Ammon's horn (tissue), 1 donor: ENCODE measurements around the gene SLC37A1.
A peak's percentile ranks its signal among the peaks of the same experiment; 100 is the strongest.

Source experiments
- DNase-seq: peaks from one replicate; pipeline ENCODE4 v3.0.0-alpha.2; 2016; ENCODE audit warnings: low spot score

Gene SLC37A1

GRCh38 chr21:42578761-42579415 is 65.2 kb downstream of the SLC37A1 start:
- no peak for DNase-seq

DNA sequence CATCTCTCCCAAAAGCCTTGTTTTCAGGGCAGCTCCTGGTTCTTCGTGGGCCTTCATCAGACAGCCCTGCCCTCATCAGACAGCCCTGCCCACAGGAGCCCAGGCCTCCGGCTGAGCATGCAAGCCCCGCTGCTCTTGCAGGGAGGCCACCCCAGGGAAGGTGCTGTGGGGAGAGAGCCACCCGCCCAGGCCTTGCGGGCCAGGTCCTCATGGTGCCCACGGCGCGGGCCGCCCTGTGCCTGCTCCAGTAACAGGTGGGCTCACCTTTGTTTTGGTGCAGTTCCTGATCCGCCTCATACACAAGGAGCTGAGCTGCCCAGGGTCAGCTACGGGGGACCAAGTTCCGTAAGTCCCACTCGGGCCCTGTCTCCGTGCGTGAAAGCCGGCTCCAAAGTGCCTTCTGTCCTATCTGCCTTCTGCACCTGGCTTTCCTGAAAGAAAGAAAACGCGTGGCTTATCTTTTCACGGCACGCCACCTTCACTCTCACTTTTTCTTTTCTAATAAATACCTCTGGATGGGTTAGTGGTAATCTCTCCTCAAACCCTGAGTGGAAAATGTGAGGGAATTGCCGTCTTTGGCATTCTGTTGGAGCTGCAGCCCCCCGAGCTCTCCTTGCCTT is 65.9 kb downstream of the SLC37A1 start:
- DNase-seq = no peak

GRCh38 chr21:42580076-42580792 is 66.6 kb downstream of the SLC37A1 start:
- no peak for DNase-seq

DNA sequence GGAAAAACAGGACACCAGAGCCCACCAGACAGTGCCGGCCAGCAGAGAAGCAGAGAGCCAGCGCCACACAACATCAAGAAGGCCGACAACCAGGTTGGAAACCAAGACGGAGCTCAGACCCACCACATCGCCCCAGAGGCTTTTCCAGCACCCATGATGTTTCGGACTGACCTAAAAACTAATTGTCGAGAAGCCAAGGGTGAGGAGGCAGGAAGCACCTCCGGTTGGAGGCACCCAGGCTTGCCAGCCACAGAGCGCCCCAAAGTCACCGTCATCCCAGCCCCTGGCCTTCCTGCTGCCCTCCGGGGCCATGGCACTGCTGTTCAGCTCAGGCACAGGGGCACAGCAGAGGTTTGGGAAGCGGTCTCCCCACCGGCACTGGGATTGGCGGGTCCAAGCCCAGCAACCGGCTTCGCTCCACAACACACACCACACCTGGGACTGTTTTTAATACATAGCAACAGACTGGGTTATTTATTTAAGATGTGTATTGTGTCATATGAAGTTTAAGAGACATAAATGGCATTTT is 67.2 kb downstream of the SLC37A1 start:
- DNase-seq = no peak

DNA sequence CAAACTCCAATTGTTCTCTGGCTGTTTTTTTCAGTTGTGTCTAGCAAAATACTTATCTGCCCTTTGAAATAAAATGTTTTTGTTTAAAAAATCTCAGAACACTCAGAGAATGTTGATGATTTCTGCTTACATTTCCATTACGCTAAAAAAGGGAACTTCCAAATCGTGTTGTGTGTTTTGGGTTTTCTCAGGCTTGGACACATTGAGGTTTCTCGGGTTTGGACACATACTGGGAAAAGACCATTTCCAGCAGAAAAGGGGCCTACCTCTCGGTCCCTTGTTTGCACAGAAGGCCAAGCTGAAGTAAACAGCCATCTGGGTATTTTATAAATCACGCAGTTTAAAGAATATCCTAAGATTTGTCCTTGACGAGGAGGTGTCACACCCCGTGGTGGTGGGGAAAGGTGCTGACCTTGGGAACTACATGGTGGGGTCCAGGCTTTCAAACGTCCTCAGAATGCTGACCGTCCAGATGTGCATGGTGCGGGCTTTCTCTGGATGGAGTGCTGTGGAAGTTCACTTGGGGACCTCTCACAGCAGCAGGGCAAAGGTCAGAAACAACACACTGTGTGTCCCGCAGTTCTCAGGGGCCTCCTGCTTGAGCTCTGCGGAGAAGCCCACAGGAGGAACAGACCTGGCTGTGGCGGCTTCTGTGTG is 67.8 kb downstream of the SLC37A1 start:
- no peak for DNase-seq

DNA sequence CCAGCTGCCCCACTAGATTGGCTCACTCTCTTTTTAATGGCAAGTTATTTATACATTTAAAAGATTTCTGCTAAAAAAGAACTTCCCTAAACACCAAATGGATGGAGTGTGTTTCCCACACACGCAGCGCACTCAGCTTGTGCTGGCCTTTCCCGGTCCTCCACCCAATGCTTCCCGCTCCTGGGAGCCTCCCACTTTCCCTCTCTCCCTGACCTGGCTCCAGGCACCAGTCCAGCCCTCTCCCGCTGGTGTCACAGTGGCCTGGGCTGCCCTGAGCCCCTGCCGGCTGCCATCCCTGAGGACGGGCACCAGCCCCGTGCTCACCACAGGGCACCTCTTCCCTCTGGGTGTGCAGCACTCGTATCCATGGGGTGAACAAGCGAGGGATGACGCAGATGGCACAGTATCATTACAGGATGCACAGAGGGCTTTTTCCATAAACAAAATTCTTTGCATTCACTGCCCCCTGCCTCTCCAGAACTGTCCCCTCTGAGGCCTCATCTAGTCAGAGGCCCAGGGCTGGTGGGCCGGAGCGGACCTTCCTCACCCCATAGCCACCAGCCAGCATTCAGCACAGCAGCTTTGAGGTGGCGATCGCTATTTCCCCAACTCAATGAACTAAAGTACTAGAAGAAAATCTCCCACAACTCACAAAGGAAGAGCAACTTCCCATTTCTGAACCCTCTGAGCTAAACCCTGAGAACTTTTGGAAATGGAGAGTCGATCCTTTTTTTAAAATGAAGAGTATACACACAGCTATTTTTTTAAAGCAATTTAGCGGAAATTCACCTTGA is 68.5 kb downstream of the SLC37A1 start:
- DNase-seq = no peak

DNA sequence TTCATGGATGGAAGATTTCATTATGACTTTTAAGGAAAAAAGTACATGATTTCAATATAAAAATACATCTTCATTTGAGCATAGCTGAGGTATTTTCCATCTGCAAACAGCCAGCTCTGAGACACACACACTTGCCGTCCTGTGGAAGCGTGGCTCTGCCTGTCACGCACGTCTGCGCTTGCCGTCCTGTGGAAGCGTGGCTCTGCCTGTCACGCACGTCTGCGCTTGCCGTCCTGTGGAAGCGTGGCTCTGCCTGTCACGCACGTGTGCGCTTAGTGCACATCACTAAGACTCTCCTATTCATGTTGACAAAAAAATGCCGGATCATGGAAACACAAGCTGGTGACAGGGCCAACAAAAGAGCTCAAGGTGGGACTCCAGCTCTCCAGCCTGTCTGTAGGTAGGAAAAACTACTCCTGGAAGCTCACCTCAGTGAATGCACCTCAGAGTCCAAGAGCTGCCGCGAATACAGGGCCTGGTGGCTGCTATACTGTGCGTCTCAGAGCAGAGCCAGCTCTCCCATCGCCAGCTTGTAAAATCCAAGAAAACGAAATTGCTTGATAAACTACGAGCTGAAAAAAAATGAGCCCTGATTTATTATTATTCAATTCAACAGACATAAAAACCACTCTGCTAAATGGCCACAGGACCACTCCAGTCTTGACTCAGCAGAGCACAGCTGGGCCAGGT is 69.3 kb downstream of the SLC37A1 start:
- no peak for DNase-seq

DNA sequence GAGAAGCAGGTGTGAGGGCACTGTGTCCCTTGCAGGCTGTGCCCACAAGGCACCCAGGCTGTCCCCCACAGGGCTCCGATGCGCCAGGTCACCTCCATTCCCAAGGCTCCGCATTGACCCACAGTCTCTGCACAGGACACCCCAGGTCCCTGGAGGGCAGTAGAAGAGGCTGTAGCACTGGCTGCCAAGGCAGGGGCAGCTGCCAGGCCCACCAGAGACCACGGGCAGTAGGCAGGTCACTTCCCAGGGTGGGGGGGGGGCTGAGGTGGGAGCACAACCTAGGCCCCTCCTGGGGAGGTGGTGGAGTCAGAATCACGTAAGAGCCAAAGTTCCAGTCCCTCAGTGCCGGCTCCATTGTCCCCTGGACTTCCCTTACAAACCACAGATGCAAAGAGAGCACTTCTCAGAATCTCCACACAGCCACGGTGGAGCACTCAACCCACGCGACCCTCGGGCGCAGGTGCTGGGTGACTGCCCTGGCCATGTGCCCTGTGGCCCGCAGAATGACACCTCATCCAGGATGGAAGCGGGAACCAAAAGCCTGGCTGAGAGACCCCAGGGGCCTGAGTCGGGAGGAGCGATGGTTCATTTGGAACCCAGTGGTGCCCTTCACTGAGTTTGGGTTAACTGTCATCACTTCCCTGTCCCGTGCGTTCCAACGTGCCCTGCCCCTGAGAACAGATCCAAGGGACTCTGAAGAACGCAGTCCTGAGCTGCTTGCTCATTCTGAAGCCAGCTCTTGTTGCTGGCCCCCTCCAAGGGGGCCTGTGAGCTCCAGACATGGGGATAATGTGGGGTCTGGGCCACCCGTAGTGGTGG is 70.0 kb downstream of the SLC37A1 start:
- DNase-seq = no peak

DNA sequence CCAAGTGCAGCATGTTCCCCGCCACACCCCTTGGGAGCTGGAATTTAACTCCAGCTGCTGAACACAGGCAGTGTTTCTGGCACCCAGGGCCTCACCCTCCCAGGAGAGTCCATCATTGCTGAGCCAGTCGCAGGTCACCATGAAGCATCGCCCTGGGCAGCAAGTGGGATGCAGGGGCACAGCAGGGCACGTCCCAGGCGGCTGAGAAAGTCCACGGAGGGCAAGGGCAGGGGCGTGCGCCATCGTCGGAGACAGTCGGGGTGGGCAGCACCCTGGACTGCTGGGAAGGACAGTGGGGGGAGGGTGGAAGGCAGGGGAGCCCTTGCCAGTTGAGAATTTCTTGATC is 70.6 kb downstream of the SLC37A1 start:
- no peak for DNase-seq

DNA sequence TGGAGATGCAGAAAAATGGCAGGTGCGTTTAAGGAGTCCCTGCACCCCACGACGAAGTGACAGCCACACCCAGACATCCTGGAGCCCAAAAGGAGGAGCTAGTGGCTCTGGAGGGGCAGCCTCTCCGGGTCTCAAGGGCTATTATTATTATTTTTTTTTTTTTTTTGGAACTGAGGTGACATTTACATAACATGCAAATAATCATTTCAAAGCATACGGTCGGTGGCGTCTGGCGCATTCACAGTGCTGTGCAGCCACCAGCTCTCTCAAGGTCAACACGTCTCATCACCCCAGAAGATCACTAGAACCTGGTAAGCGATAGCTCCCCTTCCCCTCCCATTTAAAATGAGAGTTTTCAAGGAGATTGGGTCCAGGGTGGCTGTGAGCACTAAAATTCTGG is 72.2 kb downstream of the SLC37A1 start:
- no peak for DNase-seq

GRCh38 chr21:42586406-42586805 is 72.8 kb downstream of the SLC37A1 start:
- no peak for DNase-seq

DNA sequence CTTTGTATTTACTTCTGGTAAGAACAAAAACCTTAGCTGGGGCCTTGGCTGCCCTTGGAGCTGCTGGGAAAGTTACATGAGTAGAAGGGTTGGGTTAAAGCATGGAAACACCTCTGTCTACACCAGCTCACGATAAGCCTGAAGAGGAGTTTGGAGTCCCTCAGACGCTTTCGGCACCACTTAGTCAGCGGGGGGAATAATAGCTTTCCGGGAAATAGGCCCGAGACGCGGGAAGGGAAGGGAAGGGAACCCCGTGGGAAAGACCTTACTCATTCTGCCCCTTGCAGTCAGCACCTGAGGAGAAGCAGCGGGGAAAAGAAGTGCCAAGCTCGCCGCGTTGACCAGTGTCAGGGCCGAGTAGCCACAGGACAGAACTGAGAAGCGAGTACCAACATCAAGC is 73.4 kb downstream of the SLC37A1 start:
- no peak for DNase-seq

- DNase-seq = no peak
These were observed 76.9 kb downstream of the SLC37A1 start for GRCh38 chr21:42590431-42591131.

DNA sequence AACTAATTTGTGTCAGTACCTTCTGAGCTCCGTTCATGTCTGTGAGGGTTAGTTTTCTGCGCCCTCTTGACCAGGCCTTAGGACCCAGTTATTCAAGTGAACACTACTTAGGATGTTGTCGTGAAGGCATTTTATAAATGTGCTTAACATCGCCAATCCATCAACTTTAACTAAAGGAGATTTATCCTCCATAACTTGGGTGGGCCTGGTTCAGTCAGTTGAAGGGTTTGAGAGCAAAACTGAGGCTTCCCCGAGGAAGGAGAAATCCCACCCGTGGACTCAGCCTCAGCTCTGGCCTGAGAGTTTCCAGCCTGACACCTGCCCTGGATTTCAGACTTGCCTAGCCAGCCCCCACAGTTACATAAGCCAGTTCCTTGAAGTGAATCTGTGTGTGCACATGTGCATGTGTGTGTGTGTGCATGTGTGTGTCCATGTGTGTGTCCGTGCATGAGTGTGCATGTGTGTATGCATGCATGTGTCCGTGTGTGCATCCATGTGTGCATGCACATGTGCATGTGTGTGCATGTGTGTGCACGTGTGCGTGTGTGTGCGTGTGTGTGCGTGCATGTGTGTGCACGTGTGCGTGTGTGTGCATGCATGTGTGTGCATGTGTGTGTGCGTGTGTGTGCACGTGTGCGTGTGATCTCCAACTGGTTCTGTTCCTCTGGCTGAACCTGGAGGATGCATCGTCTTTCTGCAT is 77.7 kb downstream of the SLC37A1 start:
- DNase-seq = no peak

GRCh38 chr21:42592156-42592820 is 78.6 kb downstream of the SLC37A1 start:
- DNase-seq = no peak

DNA sequence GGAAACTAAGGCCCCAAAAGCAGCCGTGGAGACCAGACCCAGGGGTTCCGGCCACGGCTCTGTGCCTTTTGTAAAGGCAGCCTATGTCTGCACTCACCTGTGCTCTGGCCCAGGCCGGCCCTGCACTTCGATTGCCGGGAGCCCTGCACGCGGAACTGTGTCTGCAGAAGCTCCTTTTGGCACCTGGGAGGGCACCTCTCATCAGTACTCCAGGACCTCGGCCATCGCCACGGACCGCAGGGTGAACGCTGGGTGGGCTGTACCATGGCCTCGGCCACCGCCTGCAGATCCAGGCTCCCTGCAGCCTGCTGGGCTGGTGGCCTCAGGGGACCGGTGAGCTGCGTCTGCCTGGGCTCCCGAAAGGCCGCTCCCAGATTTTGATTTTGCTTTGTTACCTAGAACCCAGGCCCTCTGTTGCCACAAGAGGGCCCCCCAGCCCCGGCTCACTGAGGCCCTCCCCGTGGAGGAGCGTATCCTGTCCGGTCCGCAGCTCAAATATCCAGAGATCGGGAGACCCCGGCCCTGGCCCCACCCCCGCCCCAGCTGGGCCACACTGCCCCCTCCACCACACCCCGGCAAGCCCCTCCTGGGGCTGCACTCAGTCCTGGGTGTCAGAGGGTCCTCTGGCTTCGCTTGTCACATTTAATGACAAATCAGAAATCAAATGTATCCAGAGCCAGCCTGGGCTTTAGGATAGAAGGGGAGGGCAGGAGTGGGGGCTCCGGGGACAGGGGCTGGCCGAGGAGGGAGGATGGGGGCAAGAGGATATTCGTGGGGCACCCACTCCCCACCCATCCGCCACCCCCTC is 79.6 kb downstream of the SLC37A1 start:
- DNase-seq = peak; percentile 70

GRCh38 chr21:42594616-42595282 is 81.1 kb downstream of the SLC37A1 start:
- no peak for DNase-seq
